ENCODE results near the gene KCNJ4.
A peak's percentile ranks its signal among the peaks of the same experiment; 100 is the strongest.

Gene KCNJ4

GRCh38 chr22:38406617-38407016 is 48.4 kb downstream of the KCNJ4 start:
- Histone ChIP-seq H3K23ac (ENCODE audit: low read depth, low read length, poor library complexity) (no peak overlapping the region), H3K4me1 (ENCODE audit: control insufficient read depth in 2 of 2, insufficient read depth in 1 of 2, low read depth in 1 of 2, low read length in 2 of 2) (peaks cover 2 to 14% of the 10 kb centered on the region in 2 donors), H3K4me3 (ENCODE audit: low read length in 2 of 2) (no peak overlapping the region), H3K27ac (replicated peaks; ENCODE audit: low read length) (no peak overlapping the region), H3K36me3 (replicated peaks in 1 of 2; ENCODE audit: control insufficient read depth in 2 of 2, insufficient read depth in 2 of 2, low read length in 2 of 2) (no peaks in the 10 kb centered on the region), H2AFZ (ENCODE audit: low read length) (no peak overlapping the region), H3K9me3 (replicated peaks in 1 of 2; ENCODE audit: control insufficient read depth in 2 of 2, insufficient read depth in 1 of 2, low read depth in 1 of 2, low read length in 2 of 2) (no peaks in the 10 kb centered on the region), H3K9ac (ENCODE audit: low read depth, low read length, poor library complexity) (no peak overlapping the region), H3K79me1 (ENCODE audit: low read depth, low read length) (no peaks in the 10 kb centered on the region), H2BK120ac (ENCODE audit: low read depth, low read length) (no peak overlapping the region), H4K8ac (ENCODE audit: low read depth, low read length) (no peak overlapping the region), H2BK5ac (ENCODE audit: low read length) (no peak overlapping the region), H2BK15ac (ENCODE audit: low read length) (no peak overlapping the region), H3K14ac (ENCODE audit: low read length) (no peak overlapping the region), H2BK12ac (ENCODE audit: low read length) (no peak overlapping the region), H2AK5ac (ENCODE audit: low read depth, low read length) (no peak overlapping the region), H3K27me3 (ENCODE audit: control insufficient read depth in 3 of 3, insufficient read depth in 3 of 3, low read depth in 1 of 3, low read length in 3 of 3) (no peaks in the 10 kb centered on the region), H3K18ac (ENCODE audit: low read length) (no peak overlapping the region), H3K4me2 (ENCODE audit: insufficient read depth, low read length, poor library complexity, severe bottlenecking) (no peak overlapping the region), H3K4ac (ENCODE audit: low read length) (no peak overlapping the region), H4K91ac (ENCODE audit: low read depth, low read length, poor library complexity) (no peak overlapping the region)
- WGBS, 2 donors (ENCODE audit: extremely low coverage in 2 of 2, insufficient read length in 2 of 2, insufficient replicate concordance in 1 of 2), result no CpG with 5 or more reads among the region's 4 CpGs
- DNase-seq (ENCODE audit: low spot score), result no peak

- Histone ChIP-seq H3K27ac (replicated peaks; ENCODE audit: low read length) (no peak overlapping the region), H4K8ac (ENCODE audit: low read depth, low read length) (no peak overlapping the region), H3K27me3 (ENCODE audit: control insufficient read depth in 3 of 3, insufficient read depth in 3 of 3, low read depth in 1 of 3, low read length in 3 of 3) (no peaks in the 10 kb centered on the region), H2BK5ac (ENCODE audit: low read length) (no peak overlapping the region), H3K4me3 (ENCODE audit: low read length in 2 of 2) (no peak overlapping the region), H2AFZ (ENCODE audit: low read length) (no peak overlapping the region), H3K4ac (ENCODE audit: low read length) (no peak overlapping the region), H3K14ac (ENCODE audit: low read length) (no peak overlapping the region), H2BK12ac (ENCODE audit: low read length) (no peak overlapping the region), H2AK5ac (ENCODE audit: low read depth, low read length) (no peak overlapping the region), H3K9me3 (replicated peaks in 1 of 2; ENCODE audit: control insufficient read depth in 2 of 2, insufficient read depth in 1 of 2, low read depth in 1 of 2, low read length in 2 of 2) (no peaks in the 10 kb centered on the region), H3K23ac (ENCODE audit: low read depth, low read length, poor library complexity) (no peak overlapping the region), H3K4me2 (ENCODE audit: insufficient read depth, low read length, poor library complexity, severe bottlenecking) (no peak overlapping the region), H3K36me3 (replicated peaks in 1 of 2; ENCODE audit: control insufficient read depth in 2 of 2, insufficient read depth in 2 of 2, low read length in 2 of 2) (no peaks in the 10 kb centered on the region), H2BK15ac (ENCODE audit: low read length) (no peak overlapping the region), H2BK120ac (ENCODE audit: low read depth, low read length) (no peak overlapping the region), H3K4me1 (ENCODE audit: control insufficient read depth in 2 of 2, insufficient read depth in 1 of 2, low read depth in 1 of 2, low read length in 2 of 2) (peaks cover 7 to 25% of the 10 kb centered on the region in 2 donors), H3K79me1 (ENCODE audit: low read depth, low read length) (no peaks in the 10 kb centered on the region), H3K9ac (ENCODE audit: low read depth, low read length, poor library complexity) (no peak overlapping the region), H4K91ac (ENCODE audit: low read depth, low read length, poor library complexity) (no peak overlapping the region), H3K18ac (ENCODE audit: low read length) (no peak overlapping the region)
- WGBS, 2 donors (ENCODE audit: extremely low coverage in 2 of 2, insufficient read length in 2 of 2, insufficient replicate concordance in 1 of 2), result no CpG with 5 or more reads among the region's 6 CpGs
- no peak for DNase-seq (ENCODE audit: low spot score)
Observed at GRCh38 chr22:38404419-38404818, 50.6 kb downstream of the KCNJ4 start.

DNA sequence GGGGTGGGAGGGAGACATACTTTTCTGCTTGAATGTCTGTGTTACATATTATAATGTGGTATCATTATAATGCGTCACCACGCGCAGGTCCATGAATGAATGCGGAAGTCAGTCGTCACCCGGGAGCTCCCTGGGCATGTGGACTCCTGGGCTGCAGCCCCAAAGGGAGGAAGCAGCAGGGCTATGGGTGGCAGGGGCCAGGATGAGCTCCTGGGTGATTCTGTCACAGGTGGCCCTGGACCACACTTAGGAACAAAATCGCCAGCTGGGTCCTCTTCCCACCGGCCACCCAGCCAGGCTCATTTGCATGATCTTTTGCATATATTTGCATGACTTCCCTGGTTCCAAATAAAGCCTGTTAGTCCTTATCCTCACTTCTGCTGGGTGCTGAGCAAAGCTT is 51.2 kb downstream of the KCNJ4 start:
- H3K9me3 ChIP-seq (replicated peaks in 1 of 2; ENCODE audit: control insufficient read depth in 2 of 2, insufficient read depth in 1 of 2, low read depth in 1 of 2, low read length in 2 of 2), result no peaks in the 10 kb centered on the region
- no peaks in the 10 kb centered on the region for H3K36me3 ChIP-seq (replicated peaks in 1 of 2; ENCODE audit: control insufficient read depth in 2 of 2, insufficient read depth in 2 of 2, low read length in 2 of 2)
- H3K14ac ChIP-seq (ENCODE audit: low read length), result no peak overlapping the region
- H2BK5ac ChIP-seq (ENCODE audit: low read length), result no peak overlapping the region
- H3K4me2 ChIP-seq (ENCODE audit: insufficient read depth, low read length, poor library complexity, severe bottlenecking), result no peak overlapping the region
- H3K9ac ChIP-seq (ENCODE audit: low read depth, low read length, poor library complexity), result no peak overlapping the region
- H2BK120ac ChIP-seq (ENCODE audit: low read depth, low read length), result no peak overlapping the region
- no peak for DNase-seq (ENCODE audit: low spot score)
- H3K27me3 ChIP-seq (ENCODE audit: control insufficient read depth in 3 of 3, insufficient read depth in 3 of 3, low read depth in 1 of 3, low read length in 3 of 3), result no peaks in the 10 kb centered on the region
- WGBS, 2 donors (ENCODE audit: extremely low coverage in 2 of 2, insufficient read length in 2 of 2, insufficient replicate concordance in 1 of 2), result no CpG with 5 or more reads among the region's 8 CpGs
- no peak overlapping the region for H3K23ac ChIP-seq (ENCODE audit: low read depth, low read length, poor library complexity)
- no peak overlapping the region for H3K27ac ChIP-seq (replicated peaks; ENCODE audit: low read length)
- H3K4me3 ChIP-seq (ENCODE audit: low read length in 2 of 2), result no peak overlapping the region
- no peaks in the 10 kb centered on the region for H3K79me1 ChIP-seq (ENCODE audit: low read depth, low read length)
- H4K91ac ChIP-seq (ENCODE audit: low read depth, low read length, poor library complexity), result no peak overlapping the region
- H2AFZ ChIP-seq (ENCODE audit: low read length), result no peak overlapping the region
- H3K4me1 ChIP-seq (ENCODE audit: control insufficient read depth in 2 of 2, insufficient read depth in 1 of 2, low read depth in 1 of 2, low read length in 2 of 2), result peaks cover 7 to 25% of the 10 kb centered on the region in 2 donors
- peak overlapping the region; percentile 64 for H3K18ac ChIP-seq (ENCODE audit: low read length)
- no peak overlapping the region for H2BK12ac ChIP-seq (ENCODE audit: low read length)
- no peak overlapping the region for H2BK15ac ChIP-seq (ENCODE audit: low read length)
- H4K8ac ChIP-seq (ENCODE audit: low read depth, low read length), result no peak overlapping the region
- H2AK5ac ChIP-seq (ENCODE audit: low read depth, low read length), result no peak overlapping the region
- H3K4ac ChIP-seq (ENCODE audit: low read length), result no peak overlapping the region

GRCh38 chr22:38402204-38402603 is 52.8 kb downstream of the KCNJ4 start:
- H2BK15ac ChIP-seq (ENCODE audit: low read length), result no peak overlapping the region
- no peak overlapping the region for H2BK120ac ChIP-seq (ENCODE audit: low read depth, low read length)
- no CpG with 5 or more reads among the region's 12 CpGs for WGBS, 2 donors (ENCODE audit: extremely low coverage in 2 of 2, insufficient read length in 2 of 2, insufficient replicate concordance in 1 of 2)
- H3K9ac ChIP-seq (ENCODE audit: low read depth, low read length, poor library complexity), result no peak overlapping the region
- H3K18ac ChIP-seq (ENCODE audit: low read length), result peak overlapping the region; percentile 13
- H3K23ac ChIP-seq (ENCODE audit: low read depth, low read length, poor library complexity), result no peak overlapping the region
- no peaks in the 10 kb centered on the region for H3K79me1 ChIP-seq (ENCODE audit: low read depth, low read length)
- no peak overlapping the region for H4K91ac ChIP-seq (ENCODE audit: low read depth, low read length, poor library complexity)
- no peak overlapping the region for H2AFZ ChIP-seq (ENCODE audit: low read length)
- H2AK5ac ChIP-seq (ENCODE audit: low read depth, low read length), result no peak overlapping the region
- no peak overlapping the region for H3K4me2 ChIP-seq (ENCODE audit: insufficient read depth, low read length, poor library complexity, severe bottlenecking)
- H3K4me3 ChIP-seq (ENCODE audit: low read length in 2 of 2), result no peak overlapping the region
- H2BK5ac ChIP-seq (ENCODE audit: low read length), result no peak overlapping the region
- no peak overlapping the region for H3K27ac ChIP-seq (replicated peaks; ENCODE audit: low read length)
- no peak overlapping the region for H3K14ac ChIP-seq (ENCODE audit: low read length)
- no peaks in the 10 kb centered on the region for H3K36me3 ChIP-seq (replicated peaks in 1 of 2; ENCODE audit: control insufficient read depth in 2 of 2, insufficient read depth in 2 of 2, low read length in 2 of 2)
- H3K27me3 ChIP-seq (ENCODE audit: control insufficient read depth in 3 of 3, insufficient read depth in 3 of 3, low read depth in 1 of 3, low read length in 3 of 3), result no peaks in the 10 kb centered on the region
- no peaks in the 10 kb centered on the region for H3K9me3 ChIP-seq (replicated peaks in 1 of 2; ENCODE audit: control insufficient read depth in 2 of 2, insufficient read depth in 1 of 2, low read depth in 1 of 2, low read length in 2 of 2)
- no peak overlapping the region for H2BK12ac ChIP-seq (ENCODE audit: low read length)
- H4K8ac ChIP-seq (ENCODE audit: low read depth, low read length), result no peak overlapping the region
- H3K4ac ChIP-seq (ENCODE audit: low read length), result no peak overlapping the region
- DNase-seq (ENCODE audit: low spot score), result no peak
- H3K4me1 ChIP-seq (ENCODE audit: control insufficient read depth in 2 of 2, insufficient read depth in 1 of 2, low read depth in 1 of 2, low read length in 2 of 2), result peaks cover 7 to 25% of the 10 kb centered on the region in 2 donors

Data from neuronal stem cell (in vitro differentiated cells).